ENCODE results near the gene SLC51B.
A peak's percentile ranks its signal among the peaks of the same experiment; 100 is the strongest.

The SLC51B gene

DNA sequence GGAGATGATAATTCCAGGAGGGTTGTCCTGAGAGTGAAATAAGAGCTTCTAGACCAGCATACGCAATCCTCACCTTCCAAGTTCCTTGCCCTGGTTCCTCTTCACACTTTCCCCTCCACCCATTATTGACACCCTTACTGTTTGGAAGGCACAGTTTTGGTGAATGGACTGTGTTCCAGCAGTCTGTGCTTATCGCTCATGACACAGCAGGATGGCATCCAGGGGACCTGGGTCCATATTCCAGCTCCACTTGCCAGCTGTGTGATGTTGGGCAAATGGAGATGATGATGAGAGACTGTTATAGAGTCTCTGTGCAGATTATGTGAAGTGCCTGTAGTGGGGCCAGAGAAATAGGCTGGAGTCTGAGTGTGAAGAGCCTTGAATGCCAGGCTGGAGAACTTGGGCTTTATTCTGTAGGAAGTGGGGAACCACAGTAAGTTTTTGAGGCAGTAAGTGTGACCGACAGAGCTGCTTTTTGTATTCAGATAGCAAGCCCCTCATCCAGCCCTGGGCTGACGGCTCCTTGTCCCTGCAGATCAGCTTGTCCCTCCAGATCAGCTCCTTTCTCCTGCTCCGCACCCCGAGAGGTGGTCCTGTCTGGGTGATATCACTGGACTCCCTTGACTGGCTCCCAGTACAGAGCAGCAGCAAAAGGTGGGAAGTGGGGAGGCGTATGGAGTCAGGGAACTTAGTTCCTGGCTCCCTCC lies 39.5 kb downstream of the SLC51B start:
- no peak overlapping the region for H3K4me3 ChIP-seq (ENCODE audit: low read depth, low read length)
- TF ChIP-seq, protein P1, sequence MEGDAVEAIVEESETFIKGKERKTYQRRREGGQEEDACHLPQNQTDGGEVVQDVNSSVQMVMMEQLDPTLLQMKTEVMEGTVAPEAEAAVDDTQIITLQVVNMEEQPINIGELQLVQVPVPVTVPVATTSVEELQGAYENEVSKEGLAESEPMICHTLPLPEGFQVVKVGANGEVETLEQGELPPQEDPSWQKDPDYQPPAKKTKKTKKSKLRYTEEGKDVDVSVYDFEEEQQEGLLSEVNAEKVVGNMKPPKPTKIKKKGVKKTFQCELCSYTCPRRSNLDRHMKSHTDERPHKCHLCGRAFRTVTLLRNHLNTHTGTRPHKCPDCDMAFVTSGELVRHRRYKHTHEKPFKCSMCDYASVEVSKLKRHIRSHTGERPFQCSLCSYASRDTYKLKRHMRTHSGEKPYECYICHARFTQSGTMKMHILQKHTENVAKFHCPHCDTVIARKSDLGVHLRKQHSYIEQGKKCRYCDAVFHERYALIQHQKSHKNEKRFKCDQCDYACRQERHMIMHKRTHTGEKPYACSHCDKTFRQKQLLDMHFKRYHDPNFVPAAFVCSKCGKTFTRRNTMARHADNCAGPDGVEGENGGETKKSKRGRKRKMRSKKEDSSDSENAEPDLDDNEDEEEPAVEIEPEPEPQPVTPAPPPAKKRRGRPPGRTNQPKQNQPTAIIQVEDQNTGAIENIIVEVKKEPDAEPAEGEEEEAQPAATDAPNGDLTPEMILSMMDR (conservative IDR thresholded peaks at IDR 0.05; ENCODE audit: low read depth, low read length), result no peak
- DNase-seq (ENCODE audit: low read depth), result no peak

DNA sequence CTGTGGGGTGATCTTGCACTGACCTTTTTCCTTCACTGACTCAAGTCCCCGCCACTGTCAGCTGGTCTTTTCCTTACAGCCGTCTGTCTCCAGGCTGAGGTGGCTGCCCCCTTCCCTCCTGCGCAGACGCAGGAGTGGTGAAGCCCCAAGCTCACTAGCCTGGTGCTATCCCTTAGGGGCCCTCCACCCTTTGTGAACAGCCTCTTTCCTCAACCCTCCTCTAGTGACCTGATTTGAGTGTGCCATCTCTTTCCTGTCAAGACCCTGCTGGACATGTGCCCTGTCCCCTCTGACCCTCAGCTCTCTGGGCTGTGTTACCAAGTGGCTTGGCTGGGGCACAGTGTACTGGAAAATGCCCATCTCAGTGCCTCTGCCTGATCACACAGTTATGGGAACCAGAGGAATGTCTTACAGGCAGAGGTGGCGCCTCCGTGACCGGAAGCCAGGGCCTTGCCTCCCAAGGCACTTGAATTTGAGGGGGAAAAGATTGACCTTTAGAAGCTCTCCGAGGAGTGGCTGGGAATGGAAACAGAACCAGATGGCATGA lies 40.1 kb downstream of the SLC51B start:
- DNase-seq (ENCODE audit: low read depth), result no peak
- TF ChIP-seq, protein P1 (conservative IDR thresholded peaks at IDR 0.05; ENCODE audit: low read depth, low read length), result no peak
- no peak overlapping the region for H3K4me3 ChIP-seq (ENCODE audit: low read depth, low read length)

DNA sequence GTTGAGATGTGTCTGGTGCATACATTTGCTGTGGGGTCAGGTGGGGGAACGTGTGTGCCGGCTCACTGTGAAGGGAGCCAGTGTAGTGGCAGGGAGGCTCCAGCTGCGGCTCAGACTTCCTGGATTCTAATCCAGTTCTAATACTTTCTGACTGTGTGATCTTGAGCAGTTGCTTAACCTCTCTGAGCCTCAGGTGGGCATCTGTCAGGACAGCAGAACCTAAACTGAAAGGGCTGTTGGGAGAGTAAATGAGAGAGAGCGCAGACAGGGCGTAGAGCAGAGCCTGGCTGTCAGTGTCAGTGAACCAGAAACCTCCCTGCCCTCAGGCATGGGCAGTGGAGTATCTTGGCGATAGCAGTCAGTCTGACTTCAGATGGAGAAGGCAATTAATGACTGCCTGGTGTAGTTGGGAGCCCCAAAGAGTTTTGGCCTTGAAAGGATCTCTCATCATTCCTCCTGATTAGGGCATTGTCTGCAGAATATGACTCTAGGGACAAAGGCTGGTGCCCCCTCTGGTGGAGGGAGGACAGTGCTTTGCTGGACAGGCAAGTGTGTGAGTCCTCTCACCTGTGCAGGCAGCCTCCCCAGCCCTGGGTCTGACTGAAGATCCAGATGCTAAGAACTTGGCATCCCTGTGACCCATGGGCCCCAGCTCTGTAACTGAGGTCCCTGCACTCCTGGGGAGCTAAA lies 40.9 kb downstream of the SLC51B start:
- H3K4me3 ChIP-seq (ENCODE audit: low read depth, low read length), result no peak overlapping the region
- TF ChIP-seq, protein P1 (conservative IDR thresholded peaks at IDR 0.05; ENCODE audit: low read depth, low read length), result peak; percentile 61
- peak; percentile 26 for DNase-seq (ENCODE audit: low read depth)

DNA sequence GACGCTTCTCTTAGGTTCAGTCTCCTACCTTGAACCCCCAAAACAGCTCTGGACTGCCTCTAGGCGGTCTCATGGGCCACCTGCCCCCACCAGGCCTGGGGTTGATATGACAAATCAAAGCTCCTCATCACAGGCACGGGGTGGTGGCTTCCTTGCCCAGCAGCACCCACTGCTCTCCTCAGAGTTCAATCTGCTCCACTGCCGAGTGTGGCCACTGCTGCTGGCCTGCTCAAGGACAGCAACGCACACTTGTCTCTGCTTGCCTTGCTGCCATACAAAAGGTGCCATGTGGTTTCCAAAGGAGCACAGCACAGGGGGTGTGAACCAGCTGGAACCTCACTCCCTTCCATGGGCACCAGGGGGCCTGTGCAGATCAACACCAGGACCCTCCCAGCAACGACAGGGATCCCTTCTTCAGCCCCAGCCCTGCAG lies 41.5 kb downstream of the SLC51B start:
- TF ChIP-seq, protein P1 (conservative IDR thresholded peaks at IDR 0.05; ENCODE audit: low read depth, low read length), result peak; percentile 44
- H3K4me3 ChIP-seq (ENCODE audit: low read depth, low read length), result no peak overlapping the region
- peak; percentile 29 for DNase-seq (ENCODE audit: low read depth)

DNA sequence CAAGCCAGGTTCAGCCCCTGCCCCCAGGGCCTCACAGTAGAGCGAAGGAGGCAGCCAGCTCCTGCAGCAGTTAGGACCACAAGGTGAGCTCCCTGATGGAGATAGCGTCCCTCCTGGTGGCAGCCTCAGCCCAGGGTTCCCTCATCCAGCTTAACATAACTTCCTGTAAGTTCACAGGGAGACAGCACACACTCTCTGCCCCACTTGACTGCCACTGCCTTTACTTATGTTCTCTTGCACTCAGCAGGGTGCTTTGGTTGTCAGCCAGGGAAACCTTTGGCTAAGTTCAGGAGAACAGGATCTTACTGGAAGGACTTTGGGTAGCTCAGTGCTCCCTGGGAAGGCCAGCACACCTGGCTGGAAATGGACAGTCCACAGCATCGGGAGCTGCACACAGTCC lies 42.2 kb downstream of the SLC51B start:
- TF ChIP-seq, protein P1 (conservative IDR thresholded peaks at IDR 0.05; ENCODE audit: low read depth, low read length), result no peak
- peak; percentile 49 for DNase-seq (ENCODE audit: low read depth)
- no peak overlapping the region for H3K4me3 ChIP-seq (ENCODE audit: low read depth, low read length)

DNA sequence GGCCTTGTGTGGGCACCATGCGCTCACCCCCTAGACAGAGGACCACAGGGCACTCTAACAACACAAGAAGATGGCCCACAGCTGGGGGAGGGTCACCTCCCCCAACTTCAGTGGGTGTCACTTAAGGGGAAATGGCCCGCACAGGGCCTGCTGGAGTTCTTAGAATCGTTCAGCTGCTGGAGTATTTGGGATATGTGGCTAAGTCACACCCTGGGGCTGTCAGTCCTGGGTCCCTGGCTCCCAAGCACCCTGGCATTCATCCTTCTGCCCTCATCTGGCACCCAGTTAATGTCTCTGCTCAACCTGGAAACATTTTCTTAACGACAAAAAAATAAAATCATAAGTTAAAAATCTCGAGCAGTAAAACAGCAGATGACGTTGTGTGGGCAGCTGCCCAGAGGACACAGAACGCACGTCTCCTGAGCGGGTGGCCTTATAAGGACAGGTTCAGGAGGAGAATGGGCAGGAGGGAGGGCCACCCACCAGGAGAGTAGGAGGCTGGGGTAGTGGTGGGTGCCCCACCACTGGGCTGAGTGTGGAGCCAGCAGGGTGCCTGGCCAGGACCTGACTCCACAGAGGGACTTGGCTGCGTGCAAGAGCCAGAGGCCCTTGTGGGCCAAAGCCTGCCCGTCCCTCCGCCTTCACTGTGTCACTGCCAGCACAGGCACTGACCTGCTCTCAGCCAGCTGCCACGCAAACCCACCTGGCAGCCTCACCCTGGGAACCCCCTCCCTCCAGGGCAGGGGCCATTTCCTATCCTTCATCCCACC lies 42.9 kb downstream of the SLC51B start:
- TF ChIP-seq, protein P1 (conservative IDR thresholded peaks at IDR 0.05; ENCODE audit: low read depth, low read length), result no peak
- no peak overlapping the region for H3K4me3 ChIP-seq (ENCODE audit: low read depth, low read length)
- no peak for DNase-seq (ENCODE audit: low read depth)

Measured in choroid plexus epithelial cell (primary cell).